Measurements from ENCODE around the gene KLF5.

DNA sequence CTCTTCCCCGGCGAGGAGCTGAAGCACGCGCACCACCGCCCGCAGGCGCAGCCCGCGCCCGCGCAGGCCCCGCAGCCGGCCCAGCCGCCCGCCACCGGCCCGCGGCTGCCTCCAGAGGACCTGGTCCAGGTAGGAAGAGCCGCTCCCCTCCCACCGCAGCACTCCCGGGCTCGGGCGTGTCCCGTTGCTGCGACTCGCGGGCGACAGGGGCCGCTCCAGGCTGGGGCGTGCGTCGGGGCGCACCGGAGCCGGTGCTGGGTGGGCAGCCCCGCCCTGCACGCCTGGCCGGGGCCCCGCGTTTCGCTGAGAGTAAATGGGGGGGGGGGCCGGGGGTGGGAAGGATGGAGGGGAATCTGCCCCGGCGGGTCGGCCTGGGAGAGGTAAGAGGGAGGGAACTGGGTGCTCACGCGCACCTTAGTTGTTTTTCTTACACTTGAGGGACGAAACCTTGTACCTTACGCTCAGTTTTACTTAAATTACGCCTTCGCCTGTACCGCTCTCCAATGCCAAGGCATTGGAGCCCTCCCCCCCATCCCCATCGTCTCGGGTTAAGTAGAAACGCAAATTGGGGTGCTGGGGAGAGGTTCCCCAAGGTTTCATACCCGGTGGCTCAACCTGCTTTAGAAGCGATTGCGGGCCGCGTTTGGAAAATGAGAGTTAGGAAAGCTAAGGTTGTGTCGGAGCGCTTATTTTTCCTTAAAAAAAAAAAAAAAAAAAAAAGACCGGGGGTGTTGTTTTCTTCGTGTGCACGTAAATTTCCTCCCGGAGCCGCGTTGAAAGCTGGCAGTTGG lies 850 bp downstream of the KLF5 start:
- TF ChIP-seq, protein P1, sequence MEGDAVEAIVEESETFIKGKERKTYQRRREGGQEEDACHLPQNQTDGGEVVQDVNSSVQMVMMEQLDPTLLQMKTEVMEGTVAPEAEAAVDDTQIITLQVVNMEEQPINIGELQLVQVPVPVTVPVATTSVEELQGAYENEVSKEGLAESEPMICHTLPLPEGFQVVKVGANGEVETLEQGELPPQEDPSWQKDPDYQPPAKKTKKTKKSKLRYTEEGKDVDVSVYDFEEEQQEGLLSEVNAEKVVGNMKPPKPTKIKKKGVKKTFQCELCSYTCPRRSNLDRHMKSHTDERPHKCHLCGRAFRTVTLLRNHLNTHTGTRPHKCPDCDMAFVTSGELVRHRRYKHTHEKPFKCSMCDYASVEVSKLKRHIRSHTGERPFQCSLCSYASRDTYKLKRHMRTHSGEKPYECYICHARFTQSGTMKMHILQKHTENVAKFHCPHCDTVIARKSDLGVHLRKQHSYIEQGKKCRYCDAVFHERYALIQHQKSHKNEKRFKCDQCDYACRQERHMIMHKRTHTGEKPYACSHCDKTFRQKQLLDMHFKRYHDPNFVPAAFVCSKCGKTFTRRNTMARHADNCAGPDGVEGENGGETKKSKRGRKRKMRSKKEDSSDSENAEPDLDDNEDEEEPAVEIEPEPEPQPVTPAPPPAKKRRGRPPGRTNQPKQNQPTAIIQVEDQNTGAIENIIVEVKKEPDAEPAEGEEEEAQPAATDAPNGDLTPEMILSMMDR (IDR thresholded peaks at IDR 0.05), result peak in 1 of 3 donors; percentile 4
- TF ChIP-seq POLR2A (IDR thresholded peaks at IDR 0.05), result no peak

Measured in ovary (tissue), 3 donors.